Measurements from ENCODE around the gene AKAP12.

AKAP12 gene

GRCh38 chr6:151321438-151321837, 81.7 kb downstream of the AKAP12 start:
- Histone ChIP-seq H3K9me3 (ENCODE audit: control insufficient read depth, insufficient read depth, low read length) (no peaks in the 10 kb centered on the region), H3K36me3 (ENCODE audit: insufficient read depth, low read length) (no peaks in the 10 kb centered on the region), H3K4me1 (ENCODE audit: insufficient read depth, low read length) (peaks cover 8% of the 10 kb centered on the region), H3K9ac (ENCODE audit: low read depth, low read length) (no peak overlapping the region)

GRCh38 chr6:151322570-151322969, 82.8 kb downstream of the AKAP12 start:
- H3K9me3 ChIP-seq (ENCODE audit: control insufficient read depth, insufficient read depth, low read length): no peaks in the 10 kb centered on the region
- no peak overlapping the region for H3K9ac ChIP-seq (ENCODE audit: low read depth, low read length)
- peaks cover 8% of the 10 kb centered on the region for H3K4me1 ChIP-seq (ENCODE audit: insufficient read depth, low read length)
- H3K36me3 ChIP-seq (ENCODE audit: insufficient read depth, low read length): no peaks in the 10 kb centered on the region

- Histone ChIP-seq H3K9ac (ENCODE audit: low read depth, low read length) (no peak overlapping the region), H3K36me3 (ENCODE audit: insufficient read depth, low read length) (no peaks in the 10 kb centered on the region)
These were observed 84.2 kb downstream of the AKAP12 start for GRCh38 chr6:151323791-151324487.

GRCh38 chr6:151324488-151324825, 84.7 kb downstream of the AKAP12 start:
- peaks cover 8% of the 10 kb centered on the region for H3K4me1 ChIP-seq (ENCODE audit: insufficient read depth, low read length)
- no peak overlapping the region for H3K9ac ChIP-seq (ENCODE audit: low read depth, low read length)
- no peaks in the 10 kb centered on the region for H3K9me3 ChIP-seq (ENCODE audit: control insufficient read depth, insufficient read depth, low read length)
- H3K36me3 ChIP-seq (ENCODE audit: insufficient read depth, low read length): no peaks in the 10 kb centered on the region

More at GRCh38 chr6:151323791-151324487, 84.2 kb downstream of the AKAP12 start:
- no peaks in the 10 kb centered on the region for H3K9me3 ChIP-seq (ENCODE audit: control insufficient read depth, insufficient read depth, low read length)
- peaks cover 8% of the 10 kb centered on the region for H3K4me1 ChIP-seq (ENCODE audit: insufficient read depth, low read length)

GRCh38 chr6:151325075-151326050, 85.6 kb downstream of the AKAP12 start:
- H3K9ac ChIP-seq (ENCODE audit: low read depth, low read length): peak overlapping the region; percentile 64
- H3K36me3 ChIP-seq (ENCODE audit: insufficient read depth, low read length): no peaks in the 10 kb centered on the region
- peaks cover 8% of the 10 kb centered on the region for H3K4me1 ChIP-seq (ENCODE audit: insufficient read depth, low read length)
- no peaks in the 10 kb centered on the region for H3K9me3 ChIP-seq (ENCODE audit: control insufficient read depth, insufficient read depth, low read length)

- Histone ChIP-seq H3K4me1 (ENCODE audit: insufficient read depth, low read length) (peaks cover 8% of the 10 kb centered on the region), H3K9ac (ENCODE audit: low read depth, low read length) (peak overlapping the region; percentile 64), H3K9me3 (ENCODE audit: control insufficient read depth, insufficient read depth, low read length) (no peaks in the 10 kb centered on the region), H3K36me3 (ENCODE audit: insufficient read depth, low read length) (no peaks in the 10 kb centered on the region)
These were observed 86.5 kb downstream of the AKAP12 start for GRCh38 chr6:151326116-151326825.

- H3K4me1 ChIP-seq (ENCODE audit: insufficient read depth, low read length): peaks cover 8% of the 10 kb centered on the region
- H3K9ac ChIP-seq (ENCODE audit: low read depth, low read length): no peak overlapping the region
- no peaks in the 10 kb centered on the region for H3K36me3 ChIP-seq (ENCODE audit: insufficient read depth, low read length)
- no peaks in the 10 kb centered on the region for H3K9me3 ChIP-seq (ENCODE audit: control insufficient read depth, insufficient read depth, low read length)
These were observed 87.3 kb downstream of the AKAP12 start for GRCh38 chr6:151327101-151327500.

- Histone ChIP-seq H3K9me3 (ENCODE audit: control insufficient read depth, insufficient read depth, low read length) (no peaks in the 10 kb centered on the region), H3K36me3 (ENCODE audit: insufficient read depth, low read length) (no peaks in the 10 kb centered on the region), H3K9ac (ENCODE audit: low read depth, low read length) (no peak overlapping the region), H3K4me1 (ENCODE audit: insufficient read depth, low read length) (no peaks in the 10 kb centered on the region; the same call in 1 of the 2 replicates)
These were observed 90.4 kb downstream of the AKAP12 start for GRCh38 chr6:151330130-151330696.

GRCh38 chr6:151335930-151336329, 96.2 kb downstream of the AKAP12 start:
- H3K9me3 ChIP-seq (ENCODE audit: control insufficient read depth, insufficient read depth, low read length): no peaks in the 10 kb centered on the region
- no peaks in the 10 kb centered on the region for H3K4me1 ChIP-seq (ENCODE audit: insufficient read depth, low read length)
- no peaks in the 10 kb centered on the region for H3K36me3 ChIP-seq (ENCODE audit: insufficient read depth, low read length)
- H3K9ac ChIP-seq (ENCODE audit: low read depth, low read length): no peak overlapping the region

GRCh38 chr6:151338651-151339200, 99.0 kb downstream of the AKAP12 start:
- H3K9ac ChIP-seq (ENCODE audit: low read depth, low read length): no peak overlapping the region
- no peaks in the 10 kb centered on the region for H3K36me3 ChIP-seq (ENCODE audit: insufficient read depth, low read length)
- no peaks in the 10 kb centered on the region for H3K4me1 ChIP-seq (ENCODE audit: insufficient read depth, low read length)
- no peaks in the 10 kb centered on the region for H3K9me3 ChIP-seq (ENCODE audit: control insufficient read depth, insufficient read depth, low read length)

GRCh38 chr6:151339369-151339768, 99.6 kb downstream of the AKAP12 start:
- Histone ChIP-seq H3K36me3 (ENCODE audit: insufficient read depth, low read length) (no peaks in the 10 kb centered on the region), H3K9ac (ENCODE audit: low read depth, low read length) (no peak overlapping the region), H3K9me3 (ENCODE audit: control insufficient read depth, insufficient read depth, low read length) (no peaks in the 10 kb centered on the region), H3K4me1 (ENCODE audit: insufficient read depth, low read length) (no peaks in the 10 kb centered on the region)

- no peaks in the 10 kb centered on the region for H3K4me1 ChIP-seq (ENCODE audit: insufficient read depth, low read length)
- H3K9ac ChIP-seq (ENCODE audit: low read depth, low read length): no peak overlapping the region
- no peaks in the 10 kb centered on the region for H3K9me3 ChIP-seq (ENCODE audit: control insufficient read depth, insufficient read depth, low read length)
- H3K36me3 ChIP-seq (ENCODE audit: insufficient read depth, low read length): no peaks in the 10 kb centered on the region
These were observed 100.6 kb downstream of the AKAP12 start for GRCh38 chr6:151340219-151340978.

- Histone ChIP-seq H3K9me3 (ENCODE audit: control insufficient read depth, insufficient read depth, low read length) (no peaks in the 10 kb centered on the region), H3K9ac (ENCODE audit: low read depth, low read length) (no peak overlapping the region), H3K4me1 (ENCODE audit: insufficient read depth, low read length) (no peaks in the 10 kb centered on the region), H3K36me3 (ENCODE audit: insufficient read depth, low read length) (no peaks in the 10 kb centered on the region)
These were observed 101.9 kb downstream of the AKAP12 start for GRCh38 chr6:151341476-151342195.
